Measurements from ENCODE around the gene ZFHX3.

The ZFHX3 gene

DNA sequence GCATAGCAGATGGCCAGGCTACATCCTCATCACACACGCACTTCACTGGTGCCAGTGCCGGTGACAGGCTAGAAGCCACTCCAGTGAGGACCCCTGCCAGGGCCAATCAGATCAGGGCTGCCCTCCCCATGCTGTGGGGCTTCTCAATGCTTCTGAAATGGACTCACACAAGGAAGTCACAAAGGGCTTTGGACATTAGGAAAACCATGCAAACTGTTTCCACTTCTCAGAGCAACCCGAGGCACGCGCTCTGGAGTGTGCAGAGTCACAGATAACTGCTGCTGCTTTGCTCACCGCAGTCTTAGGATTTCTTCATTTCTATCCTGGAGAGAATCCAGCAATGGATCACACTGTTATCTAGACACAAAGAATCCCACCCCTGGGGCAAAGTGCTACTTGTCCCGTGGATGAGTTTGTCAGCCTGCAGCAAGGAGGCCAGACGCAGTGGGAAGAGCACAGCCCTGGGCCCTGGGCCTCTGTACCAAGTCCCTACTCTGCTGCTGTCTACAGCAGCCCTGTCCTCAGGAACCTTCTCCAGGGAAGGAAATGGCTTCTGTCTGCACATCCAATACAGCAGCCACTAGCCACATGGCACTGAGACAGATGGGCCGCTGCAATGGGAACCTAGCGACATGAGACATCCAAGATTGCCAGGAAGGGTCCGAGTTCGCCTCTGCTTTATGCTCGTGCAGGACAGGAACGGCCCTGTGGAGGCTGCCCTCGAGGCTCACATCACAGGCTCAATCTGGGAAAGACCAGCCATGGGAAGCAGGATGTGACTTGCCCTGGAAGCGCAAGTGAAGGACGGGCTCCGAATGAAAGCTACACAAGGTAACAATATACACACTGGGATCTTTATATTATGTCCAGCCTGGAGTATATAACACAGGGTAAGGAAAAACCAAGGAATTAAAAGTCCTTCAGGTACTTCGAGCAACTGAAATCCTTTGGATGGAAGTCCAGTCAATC, 169.3 kb downstream of the ZFHX3 start:
- no peak for DNase-seq (ENCODE audit: low read depth in 2 of 2)

GRCh38 chr16:72877374-72878028, 170.4 kb downstream of the ZFHX3 start:
- DNase-seq (ENCODE audit: low read depth in 2 of 2) = no peak

- DNase-seq (ENCODE audit: low read depth in 2 of 2) = no peak
Observed at GRCh38 chr16:72876981-72877373, 171.0 kb downstream of the ZFHX3 start.

DNA sequence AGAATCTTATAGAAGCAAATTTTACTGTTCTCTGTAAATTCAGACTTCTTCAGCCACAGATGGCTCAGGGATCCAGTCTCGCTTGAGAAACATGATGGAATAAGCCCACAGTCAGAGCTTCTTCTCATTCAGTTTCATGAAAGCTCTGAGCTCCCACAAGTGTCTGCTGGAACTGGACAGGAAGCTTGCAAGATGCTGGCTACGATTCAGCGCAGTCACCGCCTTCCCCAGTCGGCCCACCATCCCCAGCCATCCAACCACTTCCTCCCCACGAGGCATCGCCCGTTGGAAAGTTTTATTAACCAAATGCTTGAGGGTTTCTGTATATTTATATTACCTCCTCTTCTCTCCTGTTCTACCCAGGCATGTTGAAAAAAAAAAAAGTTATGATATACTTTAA, 171.7 kb downstream of the ZFHX3 start:
- DNase-seq (ENCODE audit: low read depth in 2 of 2) = peak in 1 of 2 donors; percentile 2

GRCh38 chr16:72875291-72876031, 172.5 kb downstream of the ZFHX3 start:
- no peak for DNase-seq (ENCODE audit: low read depth in 2 of 2)

GRCh38 chr16:72873853-72874252, 174.1 kb downstream of the ZFHX3 start:
- no peak for DNase-seq (ENCODE audit: low read depth in 2 of 2)

GRCh38 chr16:72873044-72873443, 174.9 kb downstream of the ZFHX3 start:
- DNase-seq (ENCODE audit: low read depth in 2 of 2) = no peak

DNA sequence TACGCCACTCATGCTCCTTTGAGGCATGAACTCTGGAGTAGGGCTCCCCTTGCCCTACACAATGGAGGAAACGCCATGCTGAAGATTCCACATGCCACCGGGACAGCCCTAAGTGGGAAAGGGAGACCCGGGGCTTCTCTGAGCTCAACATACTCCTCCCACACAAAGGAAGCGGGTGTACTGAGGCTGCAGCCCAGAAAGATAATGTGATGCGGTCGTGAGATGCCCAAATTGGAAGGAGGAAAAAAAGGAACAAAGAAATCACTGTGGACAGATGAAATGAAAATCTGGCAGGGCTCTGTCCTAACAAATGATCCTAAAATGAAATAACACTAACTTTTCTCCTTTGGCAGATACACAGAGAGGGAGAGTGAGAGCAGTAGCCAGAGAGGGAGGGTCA, 182.1 kb downstream of the ZFHX3 start:
- DNase-seq (ENCODE audit: low read depth in 2 of 2) = no peak

GRCh38 chr16:72865258-72865657, 182.7 kb downstream of the ZFHX3 start:
- DNase-seq (ENCODE audit: low read depth in 2 of 2) = no peak

DNA sequence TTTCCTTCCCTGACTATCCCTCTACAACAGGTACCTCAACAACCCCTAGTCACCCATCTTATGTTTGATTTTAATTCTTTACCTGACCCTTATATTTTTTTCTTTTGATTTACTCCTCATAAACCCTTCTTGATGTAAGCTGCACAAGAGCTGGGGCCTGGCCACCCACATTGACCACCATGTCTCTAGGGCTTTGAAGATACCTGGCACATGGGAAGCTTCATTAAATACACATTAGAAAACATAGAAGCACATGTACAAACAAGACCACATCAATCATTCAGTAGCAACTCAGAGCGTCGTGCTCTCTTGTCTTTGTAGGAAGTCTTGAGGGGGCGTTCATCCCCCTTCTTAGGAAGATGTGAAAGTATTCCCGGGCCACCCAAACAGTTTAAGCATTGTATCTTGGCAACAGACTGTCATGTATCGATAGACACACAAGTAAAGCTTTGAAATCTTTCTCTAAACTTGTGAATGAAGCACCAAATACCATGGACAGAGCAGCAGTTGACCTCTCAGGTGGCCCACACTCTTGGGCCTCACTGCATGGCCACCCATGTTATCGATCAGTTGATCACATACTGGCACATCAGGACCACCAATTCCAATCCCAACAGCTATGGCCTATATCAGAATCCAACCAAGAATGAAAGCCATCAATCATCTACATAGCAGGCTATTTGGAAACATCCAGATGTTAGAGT, 183.6 kb downstream of the ZFHX3 start:
- DNase-seq (ENCODE audit: low read depth in 2 of 2) = no peak

DNA sequence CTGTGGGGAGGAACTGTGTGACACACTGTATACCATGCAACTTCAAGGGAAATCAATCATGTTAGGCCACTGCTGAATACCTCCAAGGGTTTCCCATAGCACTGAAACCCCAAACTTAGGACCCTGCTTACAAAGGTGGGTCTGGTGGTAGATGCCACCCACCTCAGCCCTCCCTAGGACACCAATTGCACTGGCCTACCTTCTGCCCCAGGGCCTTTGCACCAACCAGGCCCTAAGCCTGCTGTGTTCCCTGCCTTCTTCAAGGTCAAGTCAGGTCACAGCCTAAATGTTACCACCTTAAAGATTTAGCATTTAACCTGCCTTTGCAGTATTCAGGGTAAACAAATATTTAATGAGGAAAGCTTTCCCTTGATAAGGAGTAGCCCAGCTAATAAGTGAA, 185.8 kb downstream of the ZFHX3 start:
- DNase-seq (ENCODE audit: low read depth in 2 of 2) = no peak

DNA sequence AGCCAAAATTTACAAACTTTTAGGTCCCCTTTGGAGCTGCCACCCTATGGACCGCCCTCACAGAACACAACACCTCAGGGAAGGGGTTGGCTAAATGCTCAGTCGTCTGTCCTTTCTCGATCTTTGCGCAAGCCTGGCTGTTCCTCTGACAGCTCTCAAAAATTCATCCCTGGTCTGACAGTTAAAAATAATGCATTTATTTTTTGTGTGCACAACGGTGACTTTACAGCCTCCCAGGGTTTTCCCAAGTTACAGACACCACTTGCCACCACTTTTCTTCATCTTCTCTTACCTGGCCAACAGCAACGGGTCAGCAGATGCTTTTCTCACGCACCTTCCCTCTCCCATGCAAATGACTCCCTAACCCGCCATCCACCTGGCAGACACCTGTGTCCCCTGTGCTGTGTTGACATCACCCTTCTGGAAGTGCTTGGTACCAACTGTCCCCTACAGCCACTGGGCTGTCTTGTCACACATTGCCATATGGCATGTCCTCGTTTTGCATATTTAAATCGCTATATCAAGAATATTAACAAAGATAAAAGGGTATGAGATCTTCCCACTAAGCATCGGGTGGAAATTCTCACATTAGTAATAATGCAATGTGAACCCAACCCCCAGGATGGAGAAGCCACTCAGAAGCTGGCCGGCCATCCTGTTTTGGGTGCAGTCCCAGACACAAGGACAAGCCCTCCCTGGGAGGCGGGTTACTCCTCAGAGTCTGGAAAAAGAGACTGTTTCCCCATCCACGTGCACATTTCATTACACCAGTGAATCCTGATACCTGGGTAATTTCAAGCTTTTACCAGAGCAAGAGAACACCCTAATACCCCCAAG, 187.0 kb downstream of the ZFHX3 start:
- no peak for DNase-seq (ENCODE audit: low read depth in 2 of 2)

- no peak for DNase-seq (ENCODE audit: low read depth in 2 of 2)
Observed at GRCh38 chr16:72859581-72859980, 188.3 kb downstream of the ZFHX3 start.

GRCh38 chr16:72858665-72859493, 189.0 kb downstream of the ZFHX3 start:
- DNase-seq (ENCODE audit: low read depth in 2 of 2) = no peak

GRCh38 chr16:72857834-72858664, 189.9 kb downstream of the ZFHX3 start:
- DNase-seq (ENCODE audit: low read depth in 2 of 2) = no peak

DNA sequence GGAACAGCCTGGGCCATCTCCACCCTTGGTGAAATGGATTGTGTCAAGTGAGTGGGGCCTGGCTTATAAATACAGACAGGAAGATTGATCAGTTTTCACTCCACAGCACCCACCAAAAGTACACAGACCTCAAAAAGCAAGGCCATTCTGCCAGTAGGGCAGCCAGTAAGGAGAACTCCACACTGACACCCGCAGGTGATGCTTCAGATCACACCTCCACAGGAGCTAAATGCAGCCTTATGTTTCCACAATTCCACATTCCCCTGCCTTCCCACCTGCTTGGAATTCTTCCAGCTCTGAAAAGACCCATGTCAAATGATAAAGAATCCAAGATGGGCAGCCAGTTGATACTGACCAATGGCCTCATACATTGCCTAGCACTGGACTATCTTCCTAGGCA, 191.1 kb downstream of the ZFHX3 start:
- DNase-seq (ENCODE audit: low read depth in 2 of 2) = peak in 1 of 2 donors; percentile 3

GRCh38 chr16:72854267-72854959, 193.5 kb downstream of the ZFHX3 start:
- DNase-seq (ENCODE audit: low read depth in 2 of 2) = no peak

GRCh38 chr16:72853575-72854266, 194.2 kb downstream of the ZFHX3 start:
- DNase-seq (ENCODE audit: low read depth in 2 of 2) = no peak
